GM10266 (cell line): ENCODE data around the gene EWSR1.
"Not testable (repeated sequence)": the region's sequence is repeated elsewhere in the genome, so short reads cannot be mapped to it uniquely, and the experiment has no call there.

Experiments
- DNase-seq: peaks from one replicate; pipeline ENCODE4 v3.0.0; 2012; ENCODE audit errors: extremely low spot score
- CTCF ChIP-seq: IDR thresholded peaks from 2 replicates; pipeline ENCODE4 v1.5.1; 2012; ENCODE audit warnings: mild to moderate bottlenecking, low read depth; ENCODE audit not compliant: control insufficient read depth, insufficient read depth; ENCODE audit errors: missing control alignments

EWSR1 gene

GRCh38 chr22:29267858-29268510 lies at the start of gene EWSR1, which contains the start of gene RHBDD3:
EWSR1 (plus strand) TSS chr22:29268268; CDS start chr22:29268337, 69 bp downstream.
RHBDD3 (minus strand) TSS chr22:29267981; CDS start chr22:29265626, 2,355 bp downstream.
- no peak for TF ChIP-seq CTCF
- peak; percentile 97 for DNase-seq

- no peak for TF ChIP-seq CTCF
- no peak for DNase-seq
Observed at GRCh38 chr22:29218758-29219408, 49.2 kb upstream of the EWSR1 start.

DNA sequence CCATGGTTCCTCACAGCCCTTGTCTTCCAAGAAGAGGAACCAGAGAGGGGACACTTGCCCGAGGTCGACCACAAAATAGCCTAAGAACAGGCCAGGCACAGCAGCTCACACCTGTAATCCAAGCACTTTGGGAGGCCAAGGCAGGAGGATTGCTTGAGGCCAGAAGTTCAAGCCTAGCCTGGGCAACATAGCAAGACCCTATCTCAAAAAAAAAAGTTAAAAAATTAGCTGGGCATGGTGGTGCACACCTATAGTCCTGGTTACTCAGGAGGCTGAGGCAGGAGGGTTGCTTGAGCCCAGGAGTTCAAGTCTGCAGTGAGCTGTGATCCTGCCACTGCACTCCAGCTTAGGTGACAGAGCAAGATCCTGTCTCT lies 48.7 kb upstream of the EWSR1 start:
- DNase-seq = not testable (repeated sequence)

- DNase-seq = no peak
- TF ChIP-seq CTCF = no peak
Observed at GRCh38 chr22:29219881-29220670, 48.0 kb upstream of the EWSR1 start.

DNA sequence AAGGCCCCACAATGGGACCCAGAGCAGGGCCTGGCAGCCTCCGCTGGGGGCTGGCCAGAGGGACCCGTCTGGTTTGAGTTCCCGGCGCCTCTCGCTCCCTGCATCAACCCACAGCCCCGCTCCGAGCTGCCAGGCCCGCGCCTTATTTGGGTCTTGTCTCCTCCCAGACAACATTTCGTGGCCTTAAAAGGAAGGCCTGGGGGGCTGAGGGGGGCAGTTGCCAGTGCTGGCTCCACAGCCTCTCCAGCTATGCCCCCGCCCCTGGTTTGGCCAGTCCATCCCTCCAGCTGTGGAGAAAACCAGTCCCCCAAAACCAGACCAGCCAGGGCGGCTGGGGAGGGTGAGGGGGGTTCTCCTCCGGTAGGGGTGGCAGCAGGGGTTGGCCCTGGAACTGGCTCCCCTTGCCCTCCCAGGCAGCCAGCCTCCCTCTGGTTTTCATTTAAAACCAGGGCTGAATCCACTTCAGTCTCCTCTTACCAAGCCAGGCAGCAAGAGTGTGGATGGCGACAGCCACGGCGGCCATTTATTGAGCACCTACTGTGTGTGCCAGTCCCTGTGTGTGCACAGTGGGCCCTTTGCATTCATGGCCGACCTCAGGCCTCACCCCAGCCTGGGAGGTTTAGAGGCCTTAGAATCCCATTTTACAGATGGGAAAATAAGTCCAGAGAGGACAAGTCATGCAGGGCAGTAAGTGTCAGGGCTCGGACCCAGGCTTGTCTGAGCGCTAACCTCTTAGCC lies 43.8 kb upstream of the EWSR1 start:
- no peak for TF ChIP-seq CTCF
- DNase-seq = no peak

DNA sequence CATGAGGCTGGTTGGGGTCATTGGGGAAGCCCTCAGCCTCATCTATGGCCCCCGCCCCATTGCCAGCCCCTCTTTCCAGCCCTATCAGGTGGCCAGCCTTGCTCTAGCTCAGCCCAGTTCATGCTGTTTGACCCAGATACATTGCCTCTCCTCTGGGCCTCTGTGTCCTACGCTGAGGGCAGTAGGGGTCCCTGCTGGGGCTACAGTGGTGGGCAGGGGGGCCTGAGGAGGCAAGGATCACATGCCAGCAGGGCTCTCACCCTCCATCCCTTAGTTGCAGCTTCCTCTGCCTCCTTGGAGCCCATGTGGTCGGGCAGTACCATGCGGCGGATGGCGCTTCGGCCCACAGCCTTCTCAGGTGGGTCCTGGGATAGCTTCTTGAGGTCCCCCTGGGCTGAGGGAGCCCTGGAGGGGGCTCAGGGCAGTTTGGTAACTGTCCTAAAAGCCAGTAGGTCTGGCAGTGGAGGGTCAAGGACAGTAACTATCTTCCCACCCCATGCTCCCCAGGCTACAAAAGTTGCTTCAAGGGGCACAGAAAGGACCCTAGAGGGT lies 43.1 kb upstream of the EWSR1 start:
- TF ChIP-seq CTCF = no peak
- DNase-seq = no peak
